ENCODE results near the gene FBXO4.

Gene FBXO4

GRCh38 chr5:41896230-41896629 lies 28.9 kb upstream of the FBXO4 start:
- no peak overlapping the region for H4K12ac ChIP-seq (ENCODE audit: low read depth, low read length)
- H3K79me1 ChIP-seq (ENCODE audit: low read length) = no peaks in the 10 kb centered on the region
- no peak for DNase-seq
- no peak overlapping the region for H2AK5ac ChIP-seq (ENCODE audit: low read length)
- no peak overlapping the region for H4K8ac ChIP-seq (ENCODE audit: low read depth, low read length)
- WGBS (ENCODE audit: extremely low coverage, insufficient coverage, insufficient read length) = no CpG with 5 or more reads among the region's 2 CpGs
- H3K4ac ChIP-seq (ENCODE audit: low read depth, low read length) = no peak overlapping the region
- no peaks in the 10 kb centered on the region for H3K9me3 ChIP-seq (ENCODE audit: insufficient read depth, low read depth, low read length)
- H3K4me3 ChIP-seq (ENCODE audit: low read depth, low read length) = no peak overlapping the region
- no peaks in the 10 kb centered on the region for H3K4me1 ChIP-seq (ENCODE audit: control insufficient read depth in 1 of 2, insufficient read depth in 2 of 2, low read length in 2 of 2)
- no peak overlapping the region for H3K27ac ChIP-seq (ENCODE audit: low read depth, low read length)
- H3K79me2 ChIP-seq (ENCODE audit: control insufficient read depth, insufficient read depth, low read length, poor library complexity) = no peaks in the 10 kb centered on the region
- no peaks in the 10 kb centered on the region for H3K36me3 ChIP-seq (ENCODE audit: control insufficient read depth in 1 of 2, insufficient read depth in 2 of 2, low read length in 2 of 2)
- H3K18ac ChIP-seq (ENCODE audit: low read length) = no peak overlapping the region
- no peak overlapping the region for H3K14ac ChIP-seq (ENCODE audit: low read length)
- no peak overlapping the region for H3K23ac ChIP-seq (ENCODE audit: low read length)
- no peak overlapping the region for H2BK12ac ChIP-seq (ENCODE audit: low read length)
- H3K4me2 ChIP-seq (ENCODE audit: low read length) = no peak overlapping the region
- no peaks in the 10 kb centered on the region for H3K27me3 ChIP-seq (ENCODE audit: insufficient read depth, low read length)
- H3K9ac ChIP-seq (ENCODE audit: low read length) = no peak overlapping the region
- no peak overlapping the region for H2AFZ ChIP-seq (ENCODE audit: insufficient read depth, low read length, poor library complexity)
- H2BK120ac ChIP-seq (ENCODE audit: insufficient read depth, low read length, poor library complexity) = no peak overlapping the region
- H4K91ac ChIP-seq (ENCODE audit: low read depth, low read length) = no peak overlapping the region
- no peak overlapping the region for H2BK5ac ChIP-seq (ENCODE audit: low read depth, low read length, poor library complexity)

- Histone ChIP-seq H3K23ac (ENCODE audit: low read length) (no peak overlapping the region), H2AFZ (ENCODE audit: insufficient read depth, low read length, poor library complexity) (peak overlapping the region; percentile 56), H3K4me1 (ENCODE audit: control insufficient read depth in 1 of 2, insufficient read depth in 2 of 2, low read length in 2 of 2) (peaks cover 2% of the 10 kb centered on the region in 2 experiments), H3K27ac (ENCODE audit: low read depth, low read length) (peak overlapping the region; percentile 12), H4K12ac (ENCODE audit: low read depth, low read length) (peak overlapping the region; percentile 32), H3K9me3 (ENCODE audit: insufficient read depth, low read depth, low read length) (no peaks in the 10 kb centered on the region), H2AK5ac (ENCODE audit: low read length) (no peak overlapping the region), H3K4me3 (ENCODE audit: low read depth, low read length) (no peak overlapping the region), H4K8ac (ENCODE audit: low read depth, low read length) (peak overlapping the region; percentile 22), H2BK12ac (ENCODE audit: low read length) (no peak overlapping the region), H3K4me2 (ENCODE audit: low read length) (peak overlapping the region; percentile 82), H3K27me3 (ENCODE audit: insufficient read depth, low read length) (no peaks in the 10 kb centered on the region), H3K9ac (ENCODE audit: low read length) (no peak overlapping the region), H3K4ac (ENCODE audit: low read depth, low read length) (no peak overlapping the region), H3K18ac (ENCODE audit: low read length) (no peak overlapping the region), H2BK5ac (ENCODE audit: low read depth, low read length, poor library complexity) (no peak overlapping the region), H2BK120ac (ENCODE audit: insufficient read depth, low read length, poor library complexity) (no peak overlapping the region), H3K14ac (ENCODE audit: low read length) (no peak overlapping the region), H4K91ac (ENCODE audit: low read depth, low read length) (no peak overlapping the region), H3K79me2 (ENCODE audit: control insufficient read depth, insufficient read depth, low read length, poor library complexity) (peaks cover 6% of the 10 kb centered on the region), H3K79me1 (ENCODE audit: low read length) (peaks cover 4% of the 10 kb centered on the region), H3K36me3 (ENCODE audit: control insufficient read depth in 1 of 2, insufficient read depth in 2 of 2, low read length in 2 of 2) (peaks cover 0 to 2% of the 10 kb centered on the region in 2 experiments)
- no CpG with 5 or more reads among the region's 8 CpGs for WGBS (ENCODE audit: extremely low coverage, insufficient coverage, insufficient read length)
- DNase-seq = no peak
These were observed 21.6 kb upstream of the FBXO4 start for GRCh38 chr5:41903382-41903891.

DNA sequence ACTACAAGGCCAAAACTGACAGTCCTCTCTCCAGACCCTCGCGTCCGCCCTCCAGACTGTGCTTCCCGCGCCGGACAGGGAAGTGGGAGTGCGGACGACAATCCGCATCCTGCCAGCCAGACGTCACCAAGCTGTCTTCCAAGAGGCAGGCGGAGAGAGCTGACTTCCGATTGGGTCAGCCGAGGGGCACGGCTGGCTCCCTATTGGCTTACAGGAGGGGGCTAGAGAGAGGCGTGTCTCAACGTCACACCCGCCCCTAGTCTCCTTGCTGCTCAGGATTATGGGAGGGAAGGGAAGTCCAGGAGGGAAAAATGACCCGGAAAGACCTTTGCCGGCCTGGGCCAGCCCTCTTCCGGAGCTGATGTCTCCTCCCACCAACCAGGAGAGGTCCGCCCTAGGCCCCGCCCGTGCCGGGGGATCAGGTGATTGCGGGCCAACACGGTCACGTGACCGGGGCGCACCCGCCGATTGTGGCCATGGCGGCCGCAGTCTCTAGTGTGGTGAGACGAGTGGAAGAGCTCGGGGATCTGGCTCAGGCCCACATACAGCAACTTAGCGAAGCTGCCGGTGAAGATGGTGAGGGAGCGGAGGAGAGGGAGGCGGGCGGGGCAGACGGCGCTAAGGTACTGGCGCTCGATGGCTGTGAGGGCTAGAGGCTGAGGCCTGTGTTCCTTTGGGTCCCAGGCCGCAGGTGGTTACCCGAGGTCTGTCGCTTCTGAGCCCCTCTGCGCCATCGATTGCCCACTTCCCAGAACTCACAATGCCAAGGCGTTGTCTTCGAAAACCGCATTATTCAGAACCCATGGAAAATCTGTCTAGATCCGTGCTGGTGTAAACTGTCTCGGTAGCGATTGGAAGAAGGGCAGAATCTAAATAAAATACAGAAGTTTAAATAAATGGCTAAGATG lies 20.9 kb upstream of the FBXO4 start, which contains the start of gene RIMOC1:
Gene RIMOC1, plus strand, starts transcription at position 453 of the 908 bp plus-strand sequence. Its CDS starts 24 bp downstream, at position 477.
- H3K4me2 ChIP-seq (ENCODE audit: low read length) = peak within 1 kb of the TSS; percentile 82
- peak within 1 kb of the TSS; percentile 94 for H3K4ac ChIP-seq (ENCODE audit: low read depth, low read length)
- peak within 1 kb of the TSS; percentile 99 for H3K9ac ChIP-seq (ENCODE audit: low read length)

GRCh38 chr5:41906151-41906550 lies 18.9 kb upstream of the FBXO4 start:
- H3K4me3 ChIP-seq (ENCODE audit: low read depth, low read length) = no peak overlapping the region
- H3K4me1 ChIP-seq (ENCODE audit: control insufficient read depth in 1 of 2, insufficient read depth in 2 of 2, low read length in 2 of 2) = peaks cover 2% of the 10 kb centered on the region in 2 experiments
- H3K79me2 ChIP-seq (ENCODE audit: control insufficient read depth, insufficient read depth, low read length, poor library complexity) = peaks cover 6% of the 10 kb centered on the region
- no peak overlapping the region for H2AFZ ChIP-seq (ENCODE audit: insufficient read depth, low read length, poor library complexity)
- no peak overlapping the region for H3K23ac ChIP-seq (ENCODE audit: low read length)
- no peak overlapping the region for H2BK12ac ChIP-seq (ENCODE audit: low read length)
- no peak overlapping the region for H4K12ac ChIP-seq (ENCODE audit: low read depth, low read length)
- no peak overlapping the region for H4K8ac ChIP-seq (ENCODE audit: low read depth, low read length)
- WGBS (ENCODE audit: extremely low coverage, insufficient coverage, insufficient read length) = no CpG with 5 or more reads among the region's 2 CpGs
- no peak for DNase-seq
- H3K4me2 ChIP-seq (ENCODE audit: low read length) = no peak overlapping the region
- no peak overlapping the region for H3K14ac ChIP-seq (ENCODE audit: low read length)
- peaks cover 4% of the 10 kb centered on the region for H3K79me1 ChIP-seq (ENCODE audit: low read length)
- no peak overlapping the region for H2BK5ac ChIP-seq (ENCODE audit: low read depth, low read length, poor library complexity)
- H3K4ac ChIP-seq (ENCODE audit: low read depth, low read length) = no peak overlapping the region
- no peak overlapping the region for H2AK5ac ChIP-seq (ENCODE audit: low read length)
- no peak overlapping the region for H3K27ac ChIP-seq (ENCODE audit: low read depth, low read length)
- H3K9me3 ChIP-seq (ENCODE audit: insufficient read depth, low read depth, low read length) = no peaks in the 10 kb centered on the region
- no peak overlapping the region for H2BK120ac ChIP-seq (ENCODE audit: insufficient read depth, low read length, poor library complexity)
- no peak overlapping the region for H3K18ac ChIP-seq (ENCODE audit: low read length)
- no peaks in the 10 kb centered on the region for H3K27me3 ChIP-seq (ENCODE audit: insufficient read depth, low read length)
- no peak overlapping the region for H3K9ac ChIP-seq (ENCODE audit: low read length)
- peaks cover 2 to 3% of the 10 kb centered on the region in 2 experiments for H3K36me3 ChIP-seq (ENCODE audit: control insufficient read depth in 1 of 2, insufficient read depth in 2 of 2, low read length in 2 of 2)
- H4K91ac ChIP-seq (ENCODE audit: low read depth, low read length) = no peak overlapping the region

More for the DNA sequence above, 20.9 kb upstream of the FBXO4 start, which contains the start of gene RIMOC1:
- Histone ChIP-seq H3K79me1 (ENCODE audit: low read length) (peaks cover 4% of the 10 kb centered on the region), H2BK12ac (ENCODE audit: low read length) (no peak within 1 kb of the TSS), H2AK5ac (ENCODE audit: low read length) (peak within 1 kb of the TSS; percentile 74), H3K9me3 (ENCODE audit: insufficient read depth, low read depth, low read length) (no peaks in the 10 kb centered on the region), H2AFZ (ENCODE audit: insufficient read depth, low read length, poor library complexity) (peak within 1 kb of the TSS; percentile 85), H4K91ac (ENCODE audit: low read depth, low read length) (peak within 1 kb of the TSS; percentile 89), H3K4me1 (ENCODE audit: control insufficient read depth in 1 of 2, insufficient read depth in 2 of 2, low read length in 2 of 2) (peaks cover 2% of the 10 kb centered on the region in 2 experiments), H3K36me3 (ENCODE audit: control insufficient read depth in 1 of 2, insufficient read depth in 2 of 2, low read length in 2 of 2) (peaks cover 0 to 2% of the 10 kb centered on the region in 2 experiments), H3K4me3 (ENCODE audit: low read depth, low read length) (peak within 1 kb of the TSS; percentile 98), H3K14ac (ENCODE audit: low read length) (peak within 1 kb of the TSS; percentile 97), H3K27ac (ENCODE audit: low read depth, low read length) (peak within 1 kb of the TSS; percentile 66), H3K18ac (ENCODE audit: low read length) (peak within 1 kb of the TSS; percentile 97), H2BK5ac (ENCODE audit: low read depth, low read length, poor library complexity) (peak within 1 kb of the TSS; percentile 77), H4K12ac (ENCODE audit: low read depth, low read length) (peak within 1 kb of the TSS; percentile 92), H3K79me2 (ENCODE audit: control insufficient read depth, insufficient read depth, low read length, poor library complexity) (peaks cover 6% of the 10 kb centered on the region), H3K23ac (ENCODE audit: low read length) (no peak within 1 kb of the TSS), H3K27me3 (ENCODE audit: insufficient read depth, low read length) (no peaks in the 10 kb centered on the region), H4K8ac (ENCODE audit: low read depth, low read length) (peak within 1 kb of the TSS; percentile 94), H2BK120ac (ENCODE audit: insufficient read depth, low read length, poor library complexity) (peak within 1 kb of the TSS; percentile 59)
- DNase-seq = peak; percentile 99
- WGBS (ENCODE audit: extremely low coverage, insufficient coverage, insufficient read length) = no CpG with 5 or more reads among the region's 55 CpGs

Measured in trophoblast cell (in vitro differentiated cells and primary cell).